GM19463 (cell line): ENCODE measurements around the gene SEBOX.

Source experiments
- ATAC-seq: cut with Tn5 transposase; IDR thresholded peaks from one replicate; pipeline ENCODE4 v1.9.1; 2021; ENCODE audit warnings: mild to moderate bottlenecking, moderate library complexity; ENCODE audit not compliant: unreplicated experiment

SEBOX gene

DNA sequence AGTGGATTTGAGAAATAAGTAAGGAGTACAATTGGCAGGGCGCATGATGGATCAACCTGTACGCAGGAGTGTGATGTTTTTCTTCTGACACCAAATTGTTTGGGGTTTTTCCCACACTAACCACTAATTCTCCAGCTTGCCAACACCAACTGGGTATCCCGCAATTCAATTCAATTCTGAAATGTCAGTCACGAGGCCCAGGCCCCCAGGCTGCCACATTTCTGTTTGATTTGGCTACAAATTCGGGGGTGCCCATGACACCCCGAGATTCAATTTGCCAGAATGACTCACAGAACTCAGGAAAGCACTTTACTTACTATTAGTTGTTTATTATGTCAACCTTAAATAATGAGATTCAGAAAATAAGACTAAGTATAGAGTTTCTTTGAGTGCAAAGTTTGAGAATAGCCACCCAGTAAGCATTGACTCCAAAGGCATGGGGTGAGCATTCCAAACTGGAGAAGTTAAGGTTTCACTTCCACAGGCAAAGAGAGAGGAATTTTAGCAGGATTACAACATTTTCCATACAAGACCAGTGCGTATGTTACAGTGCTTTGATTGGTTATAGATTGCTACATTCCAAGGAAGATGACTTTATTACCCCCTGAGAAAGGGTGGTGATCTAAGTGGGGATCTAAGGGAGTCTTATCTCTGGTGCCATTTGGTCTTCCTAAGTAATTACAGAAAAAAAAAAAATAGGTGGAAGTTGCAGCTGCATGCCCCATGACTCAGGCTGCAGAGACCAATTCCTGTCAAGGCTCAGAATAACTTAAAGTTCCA lies 29.5 kb upstream of the SEBOX start:
- no peak for ATAC-seq

DNA sequence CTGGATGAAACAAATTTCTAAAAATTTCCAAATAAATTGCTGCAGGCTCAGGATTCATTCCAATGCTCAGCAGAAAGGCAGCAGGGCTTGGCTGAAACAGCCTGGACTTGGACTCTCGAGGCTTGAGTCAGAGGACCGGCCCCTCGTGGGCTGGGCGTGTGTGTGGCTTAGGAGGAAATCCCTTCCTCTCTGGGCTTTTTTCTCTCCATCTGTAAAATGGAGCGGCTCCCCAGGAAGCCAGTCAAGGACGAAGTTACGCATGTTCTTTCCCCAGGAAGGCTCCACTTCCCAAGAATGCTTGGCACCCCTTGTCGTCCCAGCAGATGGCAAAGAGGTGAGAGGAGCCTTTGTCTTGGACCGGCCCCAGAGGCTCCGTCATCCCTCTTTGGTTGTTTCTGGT lies 27.5 kb upstream of the SEBOX start:
- no peak for ATAC-seq

DNA sequence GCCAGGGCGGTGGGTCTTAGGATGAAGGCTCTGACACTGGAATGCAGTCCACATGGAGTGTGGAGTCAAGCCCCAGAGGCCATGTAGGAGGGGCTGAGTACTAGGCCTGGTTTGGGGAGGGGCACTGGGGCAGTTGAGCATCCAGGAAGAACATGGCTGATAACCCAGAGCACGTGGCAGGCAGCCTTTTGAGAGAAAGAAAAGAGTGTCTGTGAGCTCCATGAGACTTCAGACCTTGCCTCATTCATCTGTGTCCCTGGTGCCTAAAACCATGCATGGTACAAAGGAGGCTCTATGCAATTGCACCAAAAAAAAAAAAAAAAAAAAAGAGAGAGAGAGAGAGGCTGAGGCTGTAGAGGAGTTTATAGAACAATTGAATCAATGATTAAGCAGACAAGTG lies 26.4 kb upstream of the SEBOX start:
- ATAC-seq, result no peak

DNA sequence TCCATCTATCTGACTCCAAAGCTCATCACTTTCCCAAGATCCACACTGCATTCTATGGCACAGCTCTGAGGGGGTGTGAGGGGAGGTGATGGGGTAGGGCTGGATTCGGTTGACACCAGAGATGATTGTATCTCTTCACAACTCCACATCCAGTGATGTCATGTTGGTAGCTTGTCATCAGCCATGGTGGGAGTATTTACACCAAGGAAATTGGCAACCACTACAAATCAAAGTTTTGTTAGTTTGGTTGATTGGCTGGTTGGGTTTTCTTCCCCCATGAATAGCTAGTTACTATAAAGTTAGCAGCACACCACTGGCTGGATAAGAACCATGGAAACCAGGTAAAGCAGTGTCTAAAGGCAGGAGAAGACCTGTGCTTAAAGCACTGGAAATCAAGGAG lies 26.0 kb upstream of the SEBOX start:
- no peak for ATAC-seq

DNA sequence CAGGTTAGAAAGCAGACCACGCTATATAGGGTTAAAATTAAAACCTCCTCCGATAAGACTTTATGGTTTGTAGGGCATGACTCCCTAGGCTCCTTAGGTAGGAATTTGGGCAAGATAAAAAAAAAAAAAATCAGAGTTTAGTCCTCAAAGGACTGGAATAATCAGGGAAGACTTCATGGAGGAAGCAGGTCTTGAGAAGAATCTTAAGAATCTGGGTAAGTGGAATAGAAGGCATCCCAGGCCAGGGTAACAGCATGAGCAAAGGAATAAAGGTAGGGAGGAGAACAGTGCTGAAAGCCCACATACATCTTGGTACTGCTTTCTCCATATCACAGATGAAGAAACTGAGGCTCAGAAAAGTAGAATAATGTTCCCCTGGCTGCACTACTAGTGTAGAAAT lies 25.6 kb upstream of the SEBOX start:
- no peak for ATAC-seq

DNA sequence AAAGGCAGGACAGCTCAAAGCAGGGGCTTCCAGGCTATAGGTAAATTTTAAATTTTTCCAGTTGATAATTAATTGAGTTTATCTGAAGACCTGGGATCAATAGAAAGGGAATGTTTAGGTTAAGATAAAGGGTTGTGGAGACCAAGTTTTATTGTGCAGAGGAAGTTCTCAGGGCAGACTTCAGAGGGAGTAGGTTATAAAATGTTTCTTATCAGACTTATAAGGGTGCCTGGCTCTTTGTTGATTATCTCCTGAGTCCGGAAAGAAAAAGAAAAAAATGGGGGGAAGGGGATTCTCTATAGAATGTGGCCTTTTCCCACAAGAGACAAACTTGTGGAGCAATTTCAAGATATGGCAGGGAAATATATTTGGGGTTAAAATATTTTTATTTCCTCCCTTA lies 25.1 kb upstream of the SEBOX start:
- no peak for ATAC-seq

DNA sequence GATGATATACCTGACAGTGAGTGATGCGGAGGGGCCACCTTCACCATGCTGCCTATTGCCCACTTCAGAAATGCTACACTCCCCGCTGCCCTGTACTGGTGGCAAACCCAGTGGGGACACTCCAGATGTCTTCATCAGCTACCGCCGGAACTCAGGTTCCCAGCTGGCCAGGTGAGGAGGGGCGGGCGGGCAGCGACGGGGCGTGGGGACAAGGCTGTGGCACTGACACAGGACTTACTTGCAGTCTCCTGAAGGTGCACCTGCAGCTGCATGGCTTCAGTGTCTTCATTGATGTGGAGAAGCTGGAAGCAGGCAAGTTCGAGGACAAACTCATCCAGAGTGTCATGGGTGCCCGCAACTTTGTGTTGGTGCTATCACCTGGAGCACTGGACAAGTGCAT lies 23.1 kb upstream of the SEBOX start:
- ATAC-seq, result no peak

DNA sequence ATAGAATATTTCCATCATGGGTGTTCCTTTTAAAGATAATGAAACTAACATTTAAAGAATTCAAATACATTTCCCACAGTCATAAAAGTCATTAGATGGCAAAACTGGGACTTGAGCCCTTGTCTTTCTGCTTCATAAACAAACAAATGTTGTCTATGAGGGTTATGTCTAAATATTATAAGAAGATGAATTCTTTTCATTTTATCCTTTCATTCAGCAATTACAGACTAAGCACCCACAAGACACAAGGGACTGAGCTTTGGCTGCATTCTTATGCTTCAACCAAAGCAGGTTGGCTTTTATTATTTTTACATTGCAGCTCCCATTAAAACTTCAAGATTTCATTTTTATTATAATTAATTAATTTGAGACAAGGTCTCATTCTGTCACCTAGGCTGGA lies 21.4 kb upstream of the SEBOX start:
- no peak for ATAC-seq

DNA sequence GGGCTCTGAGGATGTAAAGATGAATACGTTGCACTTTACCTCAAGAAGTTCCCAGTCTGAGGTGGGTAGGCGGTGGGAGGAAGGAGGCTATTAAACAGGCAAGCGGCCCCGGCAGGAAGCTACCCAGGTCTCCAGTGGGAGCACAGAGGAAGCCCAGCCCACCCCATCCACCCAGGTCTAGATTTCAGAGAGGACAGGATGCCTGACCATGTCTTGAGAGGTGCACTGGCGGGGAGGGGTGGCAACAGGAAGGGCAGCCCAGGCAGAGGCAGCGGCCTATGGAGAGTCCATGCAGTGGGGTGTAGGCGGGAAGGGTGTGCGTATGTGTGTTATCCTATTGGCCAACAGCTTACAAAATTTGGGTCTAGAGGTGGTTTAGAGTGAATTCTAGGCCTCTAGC lies 20.4 kb upstream of the SEBOX start:
- no peak for ATAC-seq

DNA sequence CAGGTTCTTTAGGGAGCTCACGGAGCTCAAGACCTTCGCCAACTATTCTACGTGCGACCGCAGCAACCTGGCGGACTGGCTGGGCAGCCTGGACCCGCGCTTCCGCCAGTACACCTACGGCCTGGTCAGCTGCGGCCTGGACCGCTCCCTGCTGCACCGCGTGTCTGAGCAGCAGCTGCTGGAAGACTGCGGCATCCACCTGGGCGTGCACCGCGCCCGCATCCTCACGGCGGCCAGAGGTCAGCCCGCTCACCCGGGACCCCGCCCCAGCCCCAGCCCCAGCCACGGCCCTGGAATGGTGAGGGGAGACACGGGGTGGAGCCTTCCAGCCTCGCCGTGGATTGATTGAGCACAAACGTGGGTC lies 20.0 kb upstream of the SEBOX start:
- ATAC-seq, result peak; percentile 29

DNA sequence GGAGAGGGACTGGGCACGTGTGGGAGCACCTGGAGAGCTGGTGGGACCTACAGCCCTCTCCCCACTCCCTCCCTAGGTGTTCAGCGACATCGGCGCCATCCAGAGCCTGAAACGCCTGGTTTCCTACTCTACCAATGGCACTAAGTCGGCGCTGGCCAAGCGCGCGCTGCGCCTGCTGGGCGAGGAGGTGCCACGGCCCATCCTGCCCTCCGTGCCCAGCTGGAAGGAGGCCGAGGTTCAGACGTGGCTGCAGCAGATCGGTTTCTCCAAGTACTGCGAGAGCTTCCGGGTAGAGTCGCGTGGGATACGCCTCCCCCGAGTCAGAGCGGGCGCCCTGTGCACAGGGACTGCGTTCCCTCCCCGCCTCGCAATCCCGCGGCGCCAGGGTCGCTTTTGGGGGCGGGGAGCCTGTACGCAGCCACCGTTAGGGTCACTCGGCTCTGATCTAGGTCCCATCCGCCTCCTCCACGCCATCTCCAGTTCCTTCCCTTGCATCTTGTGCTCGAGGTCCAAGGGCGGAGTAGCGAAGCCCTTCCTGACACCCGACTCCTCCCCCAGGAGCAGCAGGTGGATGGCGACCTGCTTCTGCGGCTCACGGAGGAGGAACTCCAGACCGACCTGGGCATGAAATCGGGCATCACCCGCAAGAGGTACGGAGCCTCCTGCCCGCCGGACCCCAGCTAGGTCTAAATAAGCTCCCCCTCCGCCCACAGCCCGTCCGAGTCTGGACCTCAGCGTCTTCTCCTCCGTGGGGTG lies 19.5 kb upstream of the SEBOX start:
- peak; percentile 79 for ATAC-seq

DNA sequence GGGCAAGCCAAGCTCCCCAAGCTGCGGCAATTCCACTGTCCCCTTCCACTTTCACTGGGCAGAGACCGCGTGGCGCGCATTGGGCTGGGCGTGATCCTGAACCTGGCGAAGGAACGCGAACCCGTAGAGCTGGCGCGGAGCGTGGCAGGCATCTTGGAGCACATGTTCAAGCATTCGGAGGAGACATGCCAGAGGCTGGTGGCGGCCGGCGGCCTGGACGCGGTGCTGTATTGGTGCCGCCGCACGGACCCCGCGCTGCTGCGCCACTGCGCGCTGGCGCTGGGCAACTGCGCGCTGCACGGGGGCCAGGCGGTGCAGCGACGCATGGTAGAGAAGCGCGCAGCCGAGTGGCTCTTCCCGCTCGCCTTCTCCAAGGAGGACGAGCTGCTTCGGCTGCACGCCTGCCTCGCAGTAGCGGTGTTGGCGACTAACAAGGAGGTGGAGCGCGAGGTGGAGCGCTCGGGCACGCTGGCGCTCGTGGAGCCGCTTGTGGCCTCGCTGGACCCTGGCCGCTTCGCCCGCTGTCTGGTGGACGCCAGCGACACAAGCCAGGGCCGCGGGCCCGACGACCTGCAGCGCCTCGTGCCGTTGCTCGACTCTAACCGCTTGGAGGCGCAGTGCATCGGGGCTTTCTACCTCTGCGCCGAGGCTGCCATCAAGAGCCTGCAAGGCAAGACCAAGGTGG lies 16.3 kb upstream of the SEBOX start:
- no peak for ATAC-seq

DNA sequence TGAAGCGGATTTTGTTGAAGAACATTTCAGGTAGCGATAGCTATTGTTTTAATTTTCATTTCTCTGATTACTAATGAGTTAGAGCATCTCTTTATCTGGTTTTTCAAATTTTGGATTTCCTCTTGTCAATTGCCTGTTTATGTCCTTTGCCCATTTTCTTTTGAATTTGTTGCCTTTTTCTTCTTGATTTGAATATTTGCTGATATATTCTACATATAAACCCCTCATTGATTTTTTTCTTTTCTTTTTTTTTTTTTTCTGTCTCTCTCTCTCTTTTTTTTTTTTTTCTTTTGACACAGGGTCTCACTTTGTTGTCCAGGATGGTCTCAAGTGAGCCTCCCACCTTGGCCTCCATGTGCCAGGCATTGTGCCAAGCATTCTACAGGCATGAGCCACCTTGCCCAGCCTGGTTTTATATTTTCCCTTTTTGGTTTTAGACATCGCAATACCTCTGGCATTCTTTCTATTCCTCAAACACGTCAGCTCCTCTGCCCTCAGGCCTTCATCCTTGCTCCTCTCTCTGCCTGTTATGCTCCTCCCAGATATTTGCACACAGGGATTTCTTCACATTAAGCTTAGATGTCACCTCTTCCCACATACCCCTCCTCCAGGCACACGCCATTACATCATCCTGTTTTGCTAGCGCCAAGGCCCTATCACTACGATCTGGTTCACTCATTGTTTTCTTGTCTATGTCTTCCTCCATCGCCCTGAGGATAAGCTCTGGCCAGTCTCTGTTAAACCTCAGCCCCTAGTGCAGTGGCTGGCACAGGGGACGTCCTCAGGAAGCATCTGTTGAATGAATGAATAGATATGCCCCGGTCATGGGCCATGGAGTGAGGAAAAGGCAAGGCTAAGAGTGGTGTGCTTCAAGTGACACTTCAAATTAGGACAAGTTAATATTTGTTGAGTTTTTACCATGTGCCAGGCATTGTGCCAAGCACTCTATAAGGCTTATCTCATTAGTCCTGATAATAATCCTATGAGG lies 15.1 kb upstream of the SEBOX start:
- no peak for ATAC-seq

DNA sequence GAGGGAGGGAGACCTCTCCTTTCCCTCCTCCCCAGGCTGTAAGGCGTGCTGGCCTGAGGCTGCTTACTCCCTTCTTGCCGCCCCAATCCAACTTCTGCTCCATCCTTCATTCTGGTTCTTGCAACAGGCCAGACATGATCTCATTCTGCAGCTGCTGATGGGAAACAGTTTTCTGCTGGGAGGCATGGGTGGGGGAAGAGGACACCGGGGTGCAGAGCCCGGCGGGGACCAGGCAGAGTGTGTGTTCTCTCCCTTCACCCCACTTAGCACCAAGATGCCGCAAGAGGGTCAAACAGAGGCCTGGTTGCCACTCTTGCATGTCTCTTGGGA lies 7.9 kb upstream of the SEBOX start:
- ATAC-seq, result no peak

DNA sequence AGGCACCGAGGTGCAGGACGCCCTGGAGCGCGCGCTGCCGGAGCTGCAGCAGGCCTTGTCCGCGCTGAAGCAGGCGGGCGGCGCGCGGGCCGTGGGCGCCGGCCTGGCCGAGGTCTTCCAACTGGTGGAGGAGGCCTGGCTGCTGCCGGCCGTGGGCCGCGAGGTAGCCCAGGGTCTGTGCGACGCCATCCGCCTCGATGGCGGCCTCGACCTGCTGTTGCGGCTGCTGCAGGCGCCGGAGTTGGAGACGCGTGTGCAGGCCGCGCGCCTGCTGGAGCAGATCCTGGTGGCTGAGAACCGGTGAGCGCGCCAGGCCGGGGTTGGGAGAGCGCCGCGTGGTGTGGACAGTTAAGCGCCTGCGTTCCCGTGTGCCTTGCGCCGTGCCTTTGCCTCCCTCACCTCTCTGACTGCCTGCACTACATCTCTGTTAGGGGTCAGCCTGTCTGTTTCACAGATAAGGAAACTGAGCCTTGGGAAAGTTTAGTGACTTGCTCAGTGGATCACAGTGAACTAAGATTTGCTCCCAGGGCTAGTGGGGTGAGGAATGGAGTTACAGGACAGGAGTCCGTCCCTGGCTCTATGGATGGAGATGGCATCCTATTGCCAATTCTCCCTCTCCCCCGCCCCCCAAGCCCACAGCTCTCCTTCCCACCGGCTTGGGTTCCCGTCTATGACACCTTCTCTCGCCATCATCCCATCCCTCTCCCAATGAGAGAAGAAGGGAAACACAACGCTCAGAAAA lies 7.4 kb upstream of the SEBOX start:
- peak; percentile 21 for ATAC-seq

DNA sequence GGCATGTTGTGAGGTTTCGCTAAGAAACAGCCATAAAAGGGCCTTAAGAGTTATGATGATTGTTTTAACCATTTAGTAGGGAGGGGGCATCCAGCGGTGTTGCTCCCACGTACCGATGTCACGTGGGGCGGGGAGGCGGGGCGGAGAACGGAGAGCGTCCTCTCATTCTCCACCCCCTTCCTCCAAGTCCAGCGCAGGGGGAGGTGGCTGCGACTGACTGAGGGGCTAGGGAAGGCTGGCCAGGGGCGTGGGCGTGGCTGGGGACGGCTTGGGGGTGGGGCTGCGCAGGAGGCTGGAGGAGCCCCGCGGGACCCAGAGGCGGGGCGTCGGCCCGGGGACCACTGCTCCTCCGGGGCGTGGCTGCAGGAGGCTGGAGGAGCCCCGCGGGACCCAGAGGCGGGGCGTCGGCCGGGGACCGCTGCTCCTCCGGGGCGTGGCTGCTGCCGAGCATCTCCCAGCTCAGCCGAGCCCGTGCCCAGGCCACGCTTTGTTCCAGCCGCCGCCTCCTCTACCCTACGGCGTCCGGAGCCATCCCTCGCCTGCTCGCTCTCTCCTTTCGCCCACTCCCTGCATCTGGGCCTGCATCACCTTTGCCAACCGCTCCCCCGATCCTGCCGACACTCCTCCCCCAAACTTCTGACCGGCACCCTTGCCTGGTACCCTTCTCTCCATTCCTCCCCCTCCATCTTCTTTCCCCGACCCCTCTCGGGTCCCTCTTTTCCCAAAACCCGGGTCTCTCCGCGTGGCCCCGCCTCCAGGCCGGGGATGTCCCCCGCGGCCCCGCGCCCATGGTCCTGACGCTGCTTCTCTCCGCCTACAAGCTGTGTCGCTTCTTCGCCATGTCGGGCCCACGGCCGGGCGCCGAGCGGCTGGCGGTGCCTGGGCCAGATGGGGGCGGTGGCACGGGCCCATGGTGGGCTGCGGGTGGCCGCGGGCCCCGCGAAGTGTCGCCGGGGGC lies 6.5 kb upstream of the SEBOX start, which contains the start of gene SARM1:
Gene SARM1, plus strand, starts transcription at position 450 of the 958 bp plus-strand sequence. Its CDS starts 339 bp downstream, at position 789.
- peak; percentile 75 for ATAC-seq

DNA sequence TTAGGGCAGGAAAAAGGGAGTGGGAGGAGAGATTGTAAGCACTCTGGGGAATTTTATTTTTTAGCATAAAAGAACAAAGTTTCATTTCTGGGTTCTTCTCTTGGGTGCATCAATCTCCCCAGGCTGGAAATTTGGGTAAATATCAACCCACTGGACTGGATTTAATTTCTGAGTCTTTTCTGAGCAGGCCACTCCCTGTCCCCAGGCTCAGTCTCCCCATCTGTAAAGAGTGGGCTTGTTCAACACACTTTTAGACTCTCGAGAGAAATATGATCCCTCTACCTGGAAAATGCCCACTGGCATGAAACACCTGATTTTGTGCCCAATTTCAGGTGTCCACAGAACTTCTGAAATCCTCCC lies 5.7 kb upstream of the SEBOX start:
- ATAC-seq, result no peak

DNA sequence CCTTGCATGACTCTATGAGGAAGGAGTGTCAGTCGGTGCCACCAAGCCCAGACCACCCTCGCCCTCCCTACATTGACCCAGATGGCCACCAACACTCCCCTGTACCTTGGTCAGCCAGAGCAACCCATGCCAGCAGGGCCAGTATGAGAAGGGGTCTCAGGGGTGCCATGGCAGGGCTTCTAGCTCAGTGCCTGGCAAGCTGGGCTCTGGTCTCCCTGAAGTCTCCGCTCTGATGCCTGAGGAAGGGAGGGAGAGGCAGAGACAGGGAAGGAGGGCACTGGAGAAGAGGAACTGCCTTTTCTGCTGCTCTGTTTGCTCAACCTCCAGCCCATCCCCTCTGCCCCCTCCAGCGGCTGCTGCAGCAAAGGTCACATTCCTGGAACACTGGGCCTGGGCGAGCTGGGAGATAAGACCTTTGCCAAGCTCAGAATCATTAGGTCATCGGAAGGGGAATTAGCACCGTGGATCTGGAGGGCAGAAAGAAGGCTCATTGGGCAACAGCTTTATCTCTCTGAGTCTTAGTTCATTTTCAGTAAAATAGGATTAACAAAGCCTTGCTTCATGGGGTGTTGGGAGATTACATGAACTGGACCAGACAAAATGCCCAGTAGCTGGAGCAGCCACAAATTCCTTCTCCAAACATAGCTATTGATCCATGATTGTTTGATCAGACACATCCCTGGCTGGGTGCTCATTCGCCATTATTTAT lies 5.2 kb upstream of the SEBOX start, which contains the start of gene VTN:
Gene VTN, minus strand, starts transcription at position 273 of the 709 bp plus-strand sequence. Its CDS starts 104 bp downstream, at position 169.
- ATAC-seq, result no peak
